Measurements from ENCODE around the gene PTPRG.

DNA sequence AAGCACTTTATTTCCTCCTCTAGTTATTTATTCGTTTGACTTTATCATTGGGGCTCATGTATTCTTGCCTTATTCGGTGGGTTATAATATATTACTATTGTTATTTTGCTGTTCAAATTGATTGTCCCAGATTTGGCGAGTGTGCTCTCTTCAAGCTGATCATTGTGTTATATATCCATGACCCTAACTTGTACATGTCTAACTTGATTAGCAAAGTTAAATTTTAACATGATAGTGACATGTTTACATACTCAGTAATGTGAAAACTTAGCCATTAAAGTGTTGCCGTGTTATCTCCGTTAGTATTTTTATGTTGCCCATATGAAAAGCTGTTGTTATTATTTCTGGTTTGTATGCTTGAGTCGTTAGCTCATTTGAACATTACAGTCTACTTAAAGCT lies 327.9 kb downstream of the PTPRG start:
- TF ChIP-seq, protein P1, sequence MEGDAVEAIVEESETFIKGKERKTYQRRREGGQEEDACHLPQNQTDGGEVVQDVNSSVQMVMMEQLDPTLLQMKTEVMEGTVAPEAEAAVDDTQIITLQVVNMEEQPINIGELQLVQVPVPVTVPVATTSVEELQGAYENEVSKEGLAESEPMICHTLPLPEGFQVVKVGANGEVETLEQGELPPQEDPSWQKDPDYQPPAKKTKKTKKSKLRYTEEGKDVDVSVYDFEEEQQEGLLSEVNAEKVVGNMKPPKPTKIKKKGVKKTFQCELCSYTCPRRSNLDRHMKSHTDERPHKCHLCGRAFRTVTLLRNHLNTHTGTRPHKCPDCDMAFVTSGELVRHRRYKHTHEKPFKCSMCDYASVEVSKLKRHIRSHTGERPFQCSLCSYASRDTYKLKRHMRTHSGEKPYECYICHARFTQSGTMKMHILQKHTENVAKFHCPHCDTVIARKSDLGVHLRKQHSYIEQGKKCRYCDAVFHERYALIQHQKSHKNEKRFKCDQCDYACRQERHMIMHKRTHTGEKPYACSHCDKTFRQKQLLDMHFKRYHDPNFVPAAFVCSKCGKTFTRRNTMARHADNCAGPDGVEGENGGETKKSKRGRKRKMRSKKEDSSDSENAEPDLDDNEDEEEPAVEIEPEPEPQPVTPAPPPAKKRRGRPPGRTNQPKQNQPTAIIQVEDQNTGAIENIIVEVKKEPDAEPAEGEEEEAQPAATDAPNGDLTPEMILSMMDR (conservative IDR thresholded peaks at IDR 0.05; ENCODE audit: low read length): no peak
- no peak for TF ChIP-seq EZH2phosphoT487 (IDR thresholded peaks at IDR 0.05; ENCODE audit: borderline replicate concordance)

All from Loucy (cell line).